Activated gamma-delta T cell treated with Interleukin-2 at 50 U/mL for 16 hours (primary cell): Measurements from ENCODE around the gene NMUR2.

ENCODE experiments used
- DNase-seq: peaks from one replicate; pipeline ENCODE4 v3.0.0-alpha.2; 2020

The NMUR2 gene

DNA sequence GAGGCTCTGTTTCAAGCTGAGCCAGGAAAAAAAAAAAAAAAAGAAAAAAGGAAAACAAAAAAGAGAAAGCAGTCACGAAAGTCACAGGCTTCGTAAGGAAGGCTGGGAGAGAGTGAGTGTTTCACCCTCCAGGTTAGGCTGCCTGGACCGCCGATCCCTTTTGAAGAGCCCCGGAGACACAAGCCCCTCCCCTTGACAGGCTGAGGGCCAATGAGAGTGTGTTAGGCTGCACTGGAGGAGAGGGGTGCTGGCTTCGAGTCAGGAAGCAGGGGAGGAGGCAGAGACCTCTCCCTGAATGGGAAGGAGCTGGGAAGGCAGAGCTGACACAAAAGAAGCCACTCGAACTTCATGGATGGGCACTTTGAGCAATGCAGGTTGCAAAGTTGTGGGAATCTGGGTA, at the start of gene NMUR2:
Gene NMUR2 (minus strand): TSS at position 135 of the 400 bp plus-strand sequence. CDS start 166 bp downstream, outside the sequence.
- no peak for DNase-seq

- no peak for DNase-seq
These were observed 38.9 kb upstream of the NMUR2 start for GRCh38 chr5:152443935-152444334.

DNA sequence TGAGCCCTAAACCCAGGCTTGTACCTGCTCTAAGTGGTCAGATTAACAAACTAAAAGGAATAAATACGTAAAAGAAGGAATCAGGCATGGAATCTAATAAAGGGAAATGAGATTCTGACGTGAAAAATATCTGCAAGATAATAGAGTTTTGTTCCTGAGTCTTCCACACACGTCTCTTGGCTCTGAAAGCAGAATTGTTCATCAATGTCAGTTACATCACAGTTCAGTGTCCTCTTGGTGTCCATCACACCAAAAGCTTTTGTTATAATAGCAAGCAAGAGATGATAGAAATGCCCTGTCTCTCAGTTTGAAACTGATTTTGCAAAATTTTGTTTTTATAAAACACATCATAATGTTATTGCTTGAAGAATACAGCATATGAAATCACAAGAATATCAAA, 34.7 kb upstream of the NMUR2 start:
- DNase-seq = no peak

- DNase-seq = no peak
These were observed 32.8 kb upstream of the NMUR2 start for GRCh38 chr5:152437866-152438265.

DNA sequence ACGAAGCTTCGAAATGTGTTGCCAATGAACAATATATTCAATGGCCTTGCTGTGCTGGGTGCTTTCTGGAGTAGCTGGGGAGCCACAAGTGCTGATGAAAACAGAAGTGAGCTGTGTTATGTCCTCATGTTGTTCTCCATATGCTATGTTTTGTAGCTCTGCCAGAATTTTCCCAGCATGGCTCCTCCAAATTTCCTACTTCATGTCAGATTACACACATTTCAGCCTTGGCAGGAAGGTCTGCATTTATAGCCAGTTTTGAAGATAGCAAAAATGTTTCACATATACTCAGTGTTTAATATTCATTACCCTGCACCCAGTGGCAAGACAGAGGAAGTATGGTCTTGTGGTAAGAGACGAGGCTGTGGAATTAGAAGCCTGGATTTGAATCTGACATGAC, 22.6 kb upstream of the NMUR2 start:
- DNase-seq = no peak

DNA sequence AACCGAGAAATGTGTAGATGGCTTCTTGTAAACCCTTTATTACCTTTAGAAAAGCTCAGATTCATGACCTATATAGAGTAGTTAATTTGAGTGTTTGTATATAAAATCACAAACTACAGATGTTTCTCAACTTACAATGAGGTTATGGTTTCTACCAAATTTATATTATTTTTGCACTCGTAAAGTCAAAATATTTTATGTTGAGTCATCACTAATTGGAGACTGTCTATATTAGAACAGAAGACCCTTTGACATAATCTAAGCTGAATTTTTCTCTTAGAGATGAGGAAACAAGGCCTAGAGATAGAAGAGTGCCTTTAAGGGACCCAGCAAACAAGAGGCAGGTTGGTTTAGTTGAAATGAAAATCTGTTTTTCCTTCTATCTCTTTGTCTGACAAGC, 20.0 kb upstream of the NMUR2 start:
- no peak for DNase-seq

DNA sequence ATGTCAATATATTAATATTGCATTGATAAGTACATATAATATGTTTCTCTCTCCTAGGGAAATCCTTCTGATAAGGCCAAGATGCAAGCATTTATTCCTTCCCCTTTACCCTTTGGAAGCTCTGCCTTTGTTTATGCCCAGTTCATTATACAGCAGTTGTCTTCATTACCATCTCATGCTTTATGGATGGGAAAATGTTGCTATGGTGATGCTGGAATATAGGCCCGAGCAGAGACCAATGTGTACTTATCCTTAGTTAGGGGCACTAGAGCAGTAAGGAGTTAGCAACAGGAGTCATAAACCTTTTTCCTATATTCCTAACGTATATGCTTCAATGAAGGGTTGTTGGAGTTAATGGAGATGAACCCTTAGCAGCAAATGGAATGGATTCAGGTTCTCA, 19.4 kb upstream of the NMUR2 start:
- DNase-seq = no peak

- DNase-seq = no peak
These were observed 17.0 kb upstream of the NMUR2 start for GRCh38 chr5:152422081-152422480.

DNA sequence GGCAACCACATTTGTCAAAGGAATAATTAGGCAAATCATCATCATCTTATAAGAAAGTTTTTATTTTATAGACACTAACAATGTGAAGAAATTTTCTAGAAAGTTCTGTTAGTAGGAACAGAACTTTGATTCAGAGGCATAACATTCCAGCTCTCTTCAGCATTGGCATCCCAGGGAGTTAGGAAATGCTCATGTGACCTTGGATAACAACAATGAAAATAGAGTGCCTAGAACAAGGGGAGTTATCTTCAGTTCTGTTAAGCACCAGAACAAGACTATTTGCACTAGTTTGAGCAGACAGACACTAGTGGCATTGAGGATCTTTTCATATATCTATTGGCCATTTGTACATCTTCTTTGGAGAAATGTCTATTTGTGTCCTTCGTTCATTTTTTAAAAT, 7.0 kb upstream of the NMUR2 start:
- no peak for DNase-seq

GRCh38 chr5:152406082-152406481, 1.0 kb upstream of the NMUR2 start:
- no peak for DNase-seq

- no peak for DNase-seq
These were observed 585 bp downstream of the NMUR2 start for GRCh38 chr5:152404494-152404893.

DNA sequence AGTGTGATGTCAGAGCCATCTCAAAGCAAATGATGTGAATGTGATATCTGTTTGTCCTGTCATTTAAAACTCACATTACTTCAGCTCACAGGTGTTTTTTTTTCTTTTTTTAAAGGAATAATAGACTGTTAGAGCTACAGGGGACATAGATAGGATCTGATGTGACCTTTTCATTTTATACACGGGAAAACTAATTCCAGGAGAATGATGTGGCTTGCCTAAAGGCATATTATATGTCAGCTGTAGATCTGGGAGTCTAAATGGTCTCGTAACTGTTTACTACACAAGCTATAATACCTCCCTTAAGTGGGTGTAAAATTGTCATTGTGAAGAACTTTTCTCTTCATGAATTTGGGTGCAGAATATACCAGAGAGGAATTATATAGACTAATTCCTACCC, 2.0 kb downstream of the NMUR2 start:
- DNase-seq = no peak

- DNase-seq = no peak
These were observed 4.2 kb downstream of the NMUR2 start for GRCh38 chr5:152400846-152401245.

DNA sequence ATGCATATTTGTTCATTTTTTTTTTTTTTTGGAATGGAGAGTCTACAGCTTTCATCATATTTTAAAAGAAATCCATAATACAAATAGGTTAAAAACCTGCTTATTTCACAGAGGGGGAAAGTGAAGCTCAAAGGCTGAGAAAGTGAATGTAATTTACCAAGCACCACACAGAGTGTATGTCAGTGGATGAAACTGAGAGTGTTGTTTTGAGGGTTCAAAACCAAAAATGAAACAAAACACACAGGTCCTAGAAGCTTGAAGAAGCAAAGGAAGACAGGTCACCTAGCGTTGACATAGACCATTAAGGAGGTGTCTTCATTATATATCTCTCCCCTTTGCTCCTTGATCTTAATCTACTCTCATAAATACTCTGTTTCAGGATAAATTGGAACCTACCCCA, 7.5 kb downstream of the NMUR2 start:
- no peak for DNase-seq

GRCh38 chr5:152393441-152393840, 11.6 kb downstream of the NMUR2 start:
- no peak for DNase-seq

GRCh38 chr5:152389208-152389849, 15.8 kb downstream of the NMUR2 start:
- no peak for DNase-seq

GRCh38 chr5:152388610-152389009, 16.5 kb downstream of the NMUR2 start:
- no peak for DNase-seq

- DNase-seq = no peak
These were observed 24.5 kb downstream of the NMUR2 start for GRCh38 chr5:152380415-152381123.

GRCh38 chr5:152379331-152379730, 25.7 kb downstream of the NMUR2 start:
- DNase-seq = no peak

DNA sequence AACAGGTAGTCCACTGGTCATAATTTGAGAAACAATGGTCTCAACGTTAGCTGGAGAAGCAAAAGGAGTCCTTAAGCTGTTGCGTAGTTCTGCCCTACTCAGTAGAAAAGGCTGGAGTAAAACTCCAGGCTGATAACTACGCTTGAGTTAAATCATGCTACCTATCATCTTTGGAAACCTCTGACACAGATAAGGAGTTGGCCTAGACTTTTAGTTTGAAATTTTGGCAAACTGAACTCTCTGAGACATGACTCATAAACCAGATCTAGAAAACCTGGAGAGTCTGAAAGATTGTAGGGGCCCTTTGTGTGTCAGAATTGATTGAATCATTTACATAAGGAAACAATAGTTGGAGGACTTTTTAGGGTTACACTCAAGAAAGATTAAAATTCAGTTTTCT, 26.3 kb downstream of the NMUR2 start:
- no peak for DNase-seq

DNA sequence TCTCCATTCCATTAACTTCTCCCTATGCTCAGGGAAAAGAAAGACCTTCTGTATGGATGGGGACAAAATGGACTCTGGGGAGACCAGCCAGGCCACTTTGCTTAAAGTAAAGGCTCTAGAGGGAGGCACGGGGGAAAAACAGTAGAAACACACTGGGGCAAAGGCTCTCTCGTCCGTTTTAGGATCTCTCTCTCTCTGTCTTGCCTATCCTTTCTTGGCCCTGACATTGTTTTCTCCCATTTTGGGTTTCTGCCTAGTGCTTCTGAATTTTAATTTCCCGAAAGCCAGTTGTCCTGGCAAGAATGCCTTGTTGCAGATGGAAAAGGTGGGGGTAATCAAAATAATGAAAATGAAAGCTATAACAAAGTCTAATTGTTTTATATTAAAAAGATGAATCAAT, 28.2 kb downstream of the NMUR2 start:
- no peak for DNase-seq

DNA sequence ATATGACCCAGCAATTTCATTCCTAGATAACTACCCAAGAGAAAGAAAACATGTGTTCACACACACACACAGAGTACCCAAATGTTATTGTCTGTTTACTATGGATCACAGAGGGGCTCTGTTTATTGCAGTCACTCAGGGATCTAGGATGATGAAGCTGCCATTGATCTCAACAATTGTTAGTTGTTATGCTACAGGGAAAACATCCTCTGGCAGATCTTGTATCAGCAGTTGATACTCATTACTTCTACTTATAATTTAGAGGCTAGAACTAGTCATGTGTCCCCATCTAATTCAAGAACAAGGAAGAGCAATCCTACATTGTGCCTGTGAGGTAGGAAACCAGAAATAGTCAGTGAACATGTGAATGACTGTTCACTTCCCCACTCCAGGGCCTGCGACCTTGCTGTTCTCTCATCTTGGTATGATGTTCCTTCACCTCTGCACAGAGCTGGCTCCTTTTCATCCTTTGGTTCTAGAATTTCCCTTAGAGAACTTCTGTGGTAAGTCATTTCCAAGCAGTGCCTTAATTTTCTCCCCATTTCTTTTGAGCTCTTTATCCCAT, 30.3 kb downstream of the NMUR2 start:
- no peak for DNase-seq

DNA sequence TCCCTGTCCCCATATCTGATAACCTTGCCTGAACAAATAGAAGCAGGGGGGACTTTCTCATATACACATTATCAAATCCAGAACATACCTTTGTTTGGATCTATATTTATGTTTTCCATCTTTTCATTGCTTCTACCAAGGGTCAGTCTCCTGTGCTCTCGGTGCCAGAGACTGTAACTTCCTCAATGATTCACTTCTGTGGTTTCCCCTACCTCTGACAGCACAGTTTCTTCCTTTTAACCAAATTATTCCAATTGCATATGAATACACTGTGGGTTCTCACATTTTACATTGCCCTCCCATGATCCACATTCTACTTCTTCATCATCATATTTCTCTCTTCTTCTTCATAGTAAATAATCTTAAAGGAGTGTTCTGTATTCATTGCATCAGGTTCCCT, 32.2 kb downstream of the NMUR2 start:
- DNase-seq = no peak

DNA sequence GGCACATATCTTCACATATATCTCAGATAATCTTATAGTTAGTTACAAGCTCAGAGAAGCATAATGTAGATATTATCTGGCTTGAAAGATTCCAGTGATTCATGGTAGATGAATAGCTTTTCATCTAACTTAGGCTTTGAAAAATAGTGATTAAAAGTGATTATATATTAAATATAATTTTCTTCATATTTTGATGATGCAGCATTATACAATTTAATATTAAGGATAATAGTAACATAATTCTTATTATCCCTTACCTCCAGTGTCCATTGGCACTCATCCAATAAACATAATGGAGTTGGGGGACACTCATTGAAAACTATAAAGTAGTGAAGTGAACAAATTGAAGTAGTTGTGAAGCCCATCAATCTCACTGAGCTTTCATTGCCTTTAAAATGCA, 35.8 kb downstream of the NMUR2 start:
- DNase-seq = no peak

GRCh38 chr5:152367554-152367953, 37.5 kb downstream of the NMUR2 start:
- DNase-seq = no peak
